HAP-1 (cell line): Measurements from ENCODE around the gene ZNF418.

Experiments
- DNase-seq, 2 experiments: peaks; one replicate each; pipeline ENCODE4 v3.0.0-alpha.2; 2016 to 2020; ENCODE audit warnings: low spot score in 2 of 2
- H3K27me3 ChIP-seq: fragments of 250-450 bp; sonication (Bioruptor Pico); 2 replicates; pipeline ENCODE4 v1.5.1; 2020; ENCODE audit warnings: low read depth, mild to moderate bottlenecking, moderate library complexity
- H3K36me3 ChIP-seq: fragments of 250-450 bp; sonication (Bioruptor Pico); replicated peaks from 2 replicates; pipeline ENCODE4 v1.5.1; 2020; ENCODE audit warnings: mild to moderate bottlenecking
- H3K4me1 ChIP-seq: fragments of 250-450 bp; sonication (Bioruptor Pico); 2 replicates; pipeline ENCODE4 v1.5.1; 2020; ENCODE audit warnings: mild to moderate bottlenecking
- H3K4me3 ChIP-seq: fragments of 250-450 bp; sonication (Bioruptor Pico); 2 replicates; pipeline ENCODE4 v1.5.1; 2020; ENCODE audit warnings: mild to moderate bottlenecking, moderate library complexity
- H3K9me3 ChIP-seq: fragments of 250-450 bp; sonication (Bioruptor Pico); 2 replicates; pipeline ENCODE4 v1.5.1; 2020; ENCODE audit warnings: mild to moderate bottlenecking, moderate library complexity
- in situ Hi-C: fragments of 300-500 bp; cut with MboI; formaldehyde crosslinking; loops from 3 replicates; pipeline ENCODE4 v1.14.3; 2020; ENCODE audit warnings: low sequenced_read_pairs, inconsistent platforms, mixed read lengths

Gene ZNF418

GRCh38 chr19:57934820-57935665 lies at the start of gene ZNF418:
ZNF418 (minus strand) TSS chr19:57935402; CDS start chr19:57933822, 1,580 bp downstream.
- DNase-seq = no peak
- 0 out of 2 replicates have a peak, but pooled peaks cover 2% of the 10 kb centered on the region for H3K9me3 ChIP-seq
- in situ Hi-C loops = no loop called here
- no peaks in the 10 kb centered on the region for H3K27me3 ChIP-seq
- H3K4me1 ChIP-seq = no peaks in the 10 kb centered on the region
- H3K36me3 ChIP-seq = no peaks in the 10 kb centered on the region
- H3K4me3 ChIP-seq = no peak within 1 kb of the TSS

- Histone ChIP-seq H3K36me3 (no peaks in the 10 kb centered on the region), H3K9me3 (peaks cover 29% of the 10 kb centered on the region), H3K4me1 (no peaks in the 10 kb centered on the region), H3K4me3 (no peak overlapping the region), H3K27me3 (no peaks in the 10 kb centered on the region)
- in situ Hi-C loops = no loop called here
- no peak for DNase-seq
Observed at GRCh38 chr19:57978586-57979289, 43.5 kb upstream of the ZNF418 start.

- in situ Hi-C loops = no loop called here
Observed at GRCh38 chr19:57974434-57974833, 39.2 kb upstream of the ZNF418 start, which contains the start of gene C19orf18. C19orf18 (minus strand) TSS chr19:57974534; CDS start chr19:57974432, 102 bp downstream.

GRCh38 chr19:57964761-57965160 lies 29.6 kb upstream of the ZNF418 start:
- no peak for DNase-seq
- Histone ChIP-seq H3K36me3 (no peaks in the 10 kb centered on the region), H3K4me1 (no peaks in the 10 kb centered on the region), H3K4me3 (no peak overlapping the region), H3K9me3 (no peaks in the 10 kb centered on the region), H3K27me3 (no peaks in the 10 kb centered on the region)
- in situ Hi-C loops = no loop called here

More at GRCh38 chr19:57974434-57974833, 39.2 kb upstream of the ZNF418 start, which contains the start of gene C19orf18:
- Histone ChIP-seq H3K4me3 (no peak within 1 kb of the TSS), H3K4me1 (no peaks in the 10 kb centered on the region), H3K36me3 (no peaks in the 10 kb centered on the region), H3K9me3 (peaks cover 21% of the 10 kb centered on the region), H3K27me3 (no peaks in the 10 kb centered on the region)
- DNase-seq = no peak

- in situ Hi-C loops = no loop called here
- Histone ChIP-seq H3K4me3 (no peak overlapping the region), H3K9me3 (peaks cover 2% of the 10 kb centered on the region), H3K4me1 (no peaks in the 10 kb centered on the region), H3K27me3 (no peaks in the 10 kb centered on the region), H3K36me3 (no peaks in the 10 kb centered on the region)
- no peak for DNase-seq
Observed at GRCh38 chr19:57961785-57962184, 26.6 kb upstream of the ZNF418 start.

GRCh38 chr19:57954996-57955395 lies 19.8 kb upstream of the ZNF418 start:
- no peak overlapping the region for H3K4me3 ChIP-seq
- in situ Hi-C loops = no loop called here
- H3K9me3 ChIP-seq = peaks cover 6% of the 10 kb centered on the region

GRCh38 chr19:57949702-57950101 lies 14.5 kb upstream of the ZNF418 start:
- no peak overlapping the region for H3K4me3 ChIP-seq
- no peaks in the 10 kb centered on the region for H3K36me3 ChIP-seq
- no peaks in the 10 kb centered on the region for H3K4me1 ChIP-seq
- peaks cover 14% of the 10 kb centered on the region; the same call in 1 of the 2 replicates for H3K9me3 ChIP-seq
- H3K27me3 ChIP-seq = no peaks in the 10 kb centered on the region
- in situ Hi-C loops = no loop called here
- DNase-seq = no peak

More at GRCh38 chr19:57954996-57955395, 19.8 kb upstream of the ZNF418 start:
- Histone ChIP-seq H3K36me3 (no peaks in the 10 kb centered on the region), H3K27me3 (no peaks in the 10 kb centered on the region), H3K4me1 (no peaks in the 10 kb centered on the region)
- DNase-seq = no peak

GRCh38 chr19:57949296-57949695 lies 14.1 kb upstream of the ZNF418 start:
- Histone ChIP-seq H3K36me3 (no peaks in the 10 kb centered on the region), H3K27me3 (no peaks in the 10 kb centered on the region), H3K4me3 (no peak overlapping the region), H3K4me1 (no peaks in the 10 kb centered on the region), H3K9me3 (peaks cover 14% of the 10 kb centered on the region)
- no peak for DNase-seq
- in situ Hi-C loops = no loop called here

- in situ Hi-C loops = no loop called here
- Histone ChIP-seq H3K27me3 (no peaks in the 10 kb centered on the region), H3K4me3 (peak within 1 kb of the TSS; percentile 58), H3K4me1 (no peaks in the 10 kb centered on the region), H3K9me3 (peaks cover 14% of the 10 kb centered on the region), H3K36me3 (no peaks in the 10 kb centered on the region; the same call in 1 of the 2 replicates)
- DNase-seq = peak; percentile 86 to 94
Observed at GRCh38 chr19:57947419-57948134, 12.4 kb upstream of the ZNF418 start, which contains the start of gene ZNF256. ZNF256 (minus strand) TSS chr19:57947706; CDS start chr19:57947474, 232 bp downstream.

GRCh38 chr19:57947088-57947418 lies 11.9 kb upstream of the ZNF418 start:
- in situ Hi-C loops = no loop called here
- Histone ChIP-seq H3K36me3 (peaks cover 3% of the 10 kb centered on the region), H3K4me1 (no peaks in the 10 kb centered on the region), H3K9me3 (peaks cover 14% of the 10 kb centered on the region), H3K27me3 (no peaks in the 10 kb centered on the region), H3K4me3 (peak overlapping the region; percentile 58)
- no peak for DNase-seq

GRCh38 chr19:57946316-57946715 lies 11.1 kb upstream of the ZNF418 start:
- no peak for DNase-seq
- Histone ChIP-seq H3K27me3 (no peaks in the 10 kb centered on the region), H3K36me3 (peaks cover 11% of the 10 kb centered on the region), H3K4me3 (peak overlapping the region; percentile 58), H3K4me1 (no peaks in the 10 kb centered on the region), H3K9me3 (peaks cover 16% of the 10 kb centered on the region)
- in situ Hi-C loops = no loop called here

GRCh38 chr19:57941593-57941992 lies 6.4 kb upstream of the ZNF418 start:
- H3K36me3 ChIP-seq = peaks cover 14% of the 10 kb centered on the region
- peaks cover 15% of the 10 kb centered on the region for H3K9me3 ChIP-seq
- no peaks in the 10 kb centered on the region for H3K4me1 ChIP-seq
- H3K27me3 ChIP-seq = no peaks in the 10 kb centered on the region
- H3K4me3 ChIP-seq = no peak overlapping the region
- DNase-seq = no peak
- in situ Hi-C loops = no loop called here

- in situ Hi-C loops = no loop called here
- Histone ChIP-seq H3K4me1 (no peaks in the 10 kb centered on the region), H3K9me3 (0 out of 2 replicates have a peak, but pooled peaks cover 2% of the 10 kb centered on the region), H3K27me3 (no peaks in the 10 kb centered on the region), H3K4me3 (no peak overlapping the region), H3K36me3 (no peaks in the 10 kb centered on the region)
- DNase-seq = no peak
Observed at GRCh38 chr19:57935731-57936130, 529 bp upstream of the ZNF418 start.
